ENCODE data around the gene NAT8L. TPM values are rescaled to one million over a fixed set of nuclear protein-coding genes. Genes with fewer than 3 reads are reported as not detected.

NAT8L gene
- total and polyA plus RNA-seq, 8 donors: 0.31 to 0.73 (median 0.50) TPM; not detected in 4

DNA sequence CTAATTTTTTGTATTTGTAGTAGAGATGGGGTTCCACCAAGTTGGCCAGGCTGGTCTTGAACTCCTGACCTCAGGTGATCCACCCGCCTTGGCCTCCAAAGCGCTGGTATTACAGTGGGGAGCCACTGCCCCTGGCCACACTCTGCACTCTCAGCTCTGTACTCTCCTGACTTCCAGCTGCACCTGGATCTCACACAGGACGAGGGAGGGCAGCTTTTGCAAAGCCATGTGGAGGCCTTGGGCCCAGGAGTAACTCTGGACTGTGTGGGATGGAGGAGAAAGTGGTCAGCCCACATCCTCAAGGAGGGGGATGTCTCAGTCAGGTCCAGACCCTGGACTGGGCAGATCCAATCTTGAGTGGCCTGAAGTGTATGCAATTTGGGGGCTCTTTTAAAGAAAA is 23.0 kb downstream of the NAT8L start:
- Histone ChIP-seq H3K4me3 (no peak overlapping the region), H3K27me3 (no peaks in the 10 kb centered on the region), H3K36me3 (no peaks in the 10 kb centered on the region), H3K4me1 (no peaks in the 10 kb centered on the region), H3K9me3 (no peaks in the 10 kb centered on the region), H3K27ac (no peak overlapping the region)
- TF ChIP-seq POLR2A (IDR thresholded peaks at IDR 0.05) (no peak), EP300 (IDR thresholded peaks at IDR 0.05) (no peak), POLR2AphosphoS5 (IDR thresholded peaks at IDR 0.05) (no peak)
- TF ChIP-seq, protein P1, sequence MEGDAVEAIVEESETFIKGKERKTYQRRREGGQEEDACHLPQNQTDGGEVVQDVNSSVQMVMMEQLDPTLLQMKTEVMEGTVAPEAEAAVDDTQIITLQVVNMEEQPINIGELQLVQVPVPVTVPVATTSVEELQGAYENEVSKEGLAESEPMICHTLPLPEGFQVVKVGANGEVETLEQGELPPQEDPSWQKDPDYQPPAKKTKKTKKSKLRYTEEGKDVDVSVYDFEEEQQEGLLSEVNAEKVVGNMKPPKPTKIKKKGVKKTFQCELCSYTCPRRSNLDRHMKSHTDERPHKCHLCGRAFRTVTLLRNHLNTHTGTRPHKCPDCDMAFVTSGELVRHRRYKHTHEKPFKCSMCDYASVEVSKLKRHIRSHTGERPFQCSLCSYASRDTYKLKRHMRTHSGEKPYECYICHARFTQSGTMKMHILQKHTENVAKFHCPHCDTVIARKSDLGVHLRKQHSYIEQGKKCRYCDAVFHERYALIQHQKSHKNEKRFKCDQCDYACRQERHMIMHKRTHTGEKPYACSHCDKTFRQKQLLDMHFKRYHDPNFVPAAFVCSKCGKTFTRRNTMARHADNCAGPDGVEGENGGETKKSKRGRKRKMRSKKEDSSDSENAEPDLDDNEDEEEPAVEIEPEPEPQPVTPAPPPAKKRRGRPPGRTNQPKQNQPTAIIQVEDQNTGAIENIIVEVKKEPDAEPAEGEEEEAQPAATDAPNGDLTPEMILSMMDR (IDR thresholded peaks at IDR 0.05): no peak
- DNase-seq: peak in 1 of 2 donors; percentile 13
- intact Hi-C loops (cut with DNase I; ENCODE audit: low total_unique reads): no loop called here
- 61 to 84% (median 77%) methylated on average over 2 to 3 of the region's 3 CpGs for WGBS, 5 donors

DNA sequence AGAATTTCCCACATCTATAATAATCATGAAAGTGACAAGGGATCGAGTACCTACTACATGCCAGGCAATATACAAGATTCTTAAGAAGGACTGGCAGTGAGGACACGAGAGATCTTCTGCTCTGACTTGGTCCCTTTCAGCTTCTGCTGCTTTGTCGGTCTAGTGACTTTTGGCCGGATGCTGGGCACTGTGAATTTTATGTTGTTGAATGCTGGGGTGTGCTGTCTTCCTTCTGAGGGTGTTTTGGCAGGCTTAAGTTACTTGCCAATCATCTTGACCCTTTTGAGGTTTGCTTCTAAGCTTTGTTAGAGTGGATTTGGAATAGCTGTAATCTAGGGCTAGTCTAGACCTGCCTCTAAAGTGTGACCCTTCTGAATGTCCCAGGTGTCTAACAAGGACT is 23.5 kb downstream of the NAT8L start:
- WGBS, 5 donors: 83 to 93% (median 89%) methylated on average over 4 of the region's 4 CpGs
- intact Hi-C loops (cut with DNase I; ENCODE audit: low total_unique reads): no loop called here
- Histone ChIP-seq H3K4me3 (no peak overlapping the region), H3K9me3 (peaks cover 0 to 3% (median 0%) of the 10 kb centered on the region in 4 donors), H3K27ac (no peak overlapping the region), H3K27me3 (no peaks in the 10 kb centered on the region), H3K4me1 (no peaks in the 10 kb centered on the region), H3K36me3 (no peaks in the 10 kb centered on the region)
- TF ChIP-seq POLR2A (IDR thresholded peaks at IDR 0.05): no peak
- no peak for TF ChIP-seq EP300 (IDR thresholded peaks at IDR 0.05)
- TF ChIP-seq POLR2AphosphoS5 (IDR thresholded peaks at IDR 0.05): no peak
- TF ChIP-seq, protein P1 (IDR thresholded peaks at IDR 0.05): no peak
- DNase-seq: no peak

DNA sequence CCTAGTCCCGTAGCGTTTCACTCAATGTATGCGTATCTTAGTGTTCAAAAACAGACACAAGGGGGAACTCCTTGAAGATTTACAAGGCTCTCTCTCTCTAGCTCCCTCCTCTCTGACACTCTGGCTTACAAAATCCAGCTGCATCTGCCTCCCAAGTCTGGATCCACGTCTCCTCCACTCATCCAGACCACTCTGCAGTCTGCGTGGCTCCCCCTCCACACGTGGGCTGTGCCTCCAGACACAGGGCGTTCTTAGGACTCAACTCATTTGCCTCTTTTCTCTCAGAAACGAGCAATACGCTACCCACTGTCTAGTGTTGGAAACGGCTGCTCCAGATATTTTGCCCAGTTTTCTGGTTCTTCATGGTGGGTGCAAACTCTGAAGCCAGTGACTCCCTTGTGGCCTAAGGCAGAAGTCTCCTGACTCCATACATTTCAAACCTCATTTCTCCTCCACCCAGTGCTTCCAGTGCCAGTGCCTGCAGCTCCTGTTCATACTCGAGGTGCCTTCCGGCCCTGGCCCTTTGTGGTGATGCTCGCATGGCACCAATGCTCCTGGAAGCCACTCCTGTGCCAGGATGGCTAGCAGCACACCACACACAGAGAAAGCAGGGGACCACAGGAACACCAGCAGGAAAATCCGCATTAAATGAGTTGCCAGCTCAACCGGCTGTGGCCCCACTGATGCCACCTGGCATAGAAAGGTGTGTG is 24.1 kb downstream of the NAT8L start:
- H3K36me3 ChIP-seq: no peaks in the 10 kb centered on the region
- H3K4me3 ChIP-seq: no peak overlapping the region
- H3K27me3 ChIP-seq: no peaks in the 10 kb centered on the region
- H3K27ac ChIP-seq: no peak overlapping the region
- H3K9me3 ChIP-seq: peaks cover 0 to 3% (median 0%) of the 10 kb centered on the region in 4 donors
- 81 to 88% (median 86%) methylated on average over 13 to 15 of the region's 15 CpGs for WGBS, 5 donors
- TF ChIP-seq POLR2A (IDR thresholded peaks at IDR 0.05) (no peak), EP300 (IDR thresholded peaks at IDR 0.05) (no peak), POLR2AphosphoS5 (IDR thresholded peaks at IDR 0.05) (no peak)
- TF ChIP-seq, protein P1 (IDR thresholded peaks at IDR 0.05): no peak
- no peaks in the 10 kb centered on the region for H3K4me1 ChIP-seq
- DNase-seq: peak in 1 of 2 donors; percentile 13
- intact Hi-C loops (cut with DNase I; ENCODE audit: low total_unique reads): no loop called here

DNA sequence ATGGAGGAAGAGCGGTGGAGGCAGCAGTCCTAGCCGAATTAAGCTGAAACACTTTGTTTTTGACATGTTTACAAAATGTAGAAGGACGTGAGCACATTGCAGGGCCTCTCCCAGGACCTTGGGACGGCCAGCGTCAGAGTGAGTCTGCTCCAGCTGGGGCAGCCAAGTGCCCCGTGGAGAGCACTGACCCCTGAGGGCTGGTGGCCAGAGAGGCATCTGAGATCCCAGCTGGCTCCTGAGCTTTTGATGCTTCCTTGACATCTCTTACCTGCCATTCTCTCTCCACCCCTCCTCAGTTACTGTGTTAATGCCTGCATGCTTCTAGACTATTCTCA is 24.7 kb downstream of the NAT8L start:
- peak in 1 of 2 donors; percentile 15 for DNase-seq
- intact Hi-C loops (cut with DNase I; ENCODE audit: low total_unique reads): no loop called here
- Histone ChIP-seq H3K4me1 (no peaks in the 10 kb centered on the region), H3K9me3 (peaks cover 0 to 3% (median 0%) of the 10 kb centered on the region in 4 donors), H3K27me3 (no peaks in the 10 kb centered on the region), H3K36me3 (no peaks in the 10 kb centered on the region), H3K27ac (no peak overlapping the region), H3K4me3 (no peak overlapping the region)
- TF ChIP-seq POLR2AphosphoS5 (IDR thresholded peaks at IDR 0.05): no peak
- 63 to 85% (median 75%) methylated on average over 6 of the region's 6 CpGs for WGBS, 5 donors

DNA sequence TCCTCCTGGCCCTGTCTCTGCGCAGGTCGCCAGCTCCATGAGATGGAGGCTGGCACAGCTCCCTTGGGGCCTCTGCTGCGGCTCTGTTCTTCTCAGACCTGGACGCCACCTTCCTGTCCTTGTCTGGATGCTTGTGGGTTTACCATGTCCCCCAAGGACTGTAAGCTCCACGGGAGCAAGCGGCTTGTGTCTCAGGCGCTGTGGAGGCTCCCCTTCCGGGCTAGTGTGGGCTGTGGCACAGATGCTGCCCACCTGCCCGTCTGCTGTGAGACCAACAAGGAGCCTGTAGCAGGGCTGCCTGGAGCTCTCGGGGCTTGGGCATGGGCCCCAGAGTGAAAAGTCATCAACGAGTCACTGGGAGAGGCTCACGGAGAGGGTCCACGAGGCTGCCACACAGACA is 25.2 kb downstream of the NAT8L start:
- H3K36me3 ChIP-seq: no peaks in the 10 kb centered on the region
- H3K4me1 ChIP-seq: no peaks in the 10 kb centered on the region
- intact Hi-C loops (cut with DNase I; ENCODE audit: low total_unique reads): no loop called here
- peak in 1 of 2 donors; percentile 15 for DNase-seq
- 91 to 94% (median 92%) methylated on average over 4 to 13 of the region's 13 CpGs for WGBS, 5 donors
- H3K27ac ChIP-seq: no peak overlapping the region
- no peaks in the 10 kb centered on the region for H3K27me3 ChIP-seq
- TF ChIP-seq, protein P1 (IDR thresholded peaks at IDR 0.05): no peak
- TF ChIP-seq POLR2AphosphoS5 (IDR thresholded peaks at IDR 0.05) (no peak), EP300 (IDR thresholded peaks at IDR 0.05) (no peak), POLR2A (IDR thresholded peaks at IDR 0.05) (no peak)
- no peak overlapping the region for H3K4me3 ChIP-seq
- H3K9me3 ChIP-seq: peaks cover 0 to 3% (median 0%) of the 10 kb centered on the region in 4 donors
